ENCODE results near the gene SLC35G1. TPM values are rescaled to one million over a fixed set of nuclear protein-coding genes. Genes with fewer than 3 reads are reported as not detected.

The SLC35G1 gene
- total RNA-seq, 3 donors from 2014 or later = 2.9 to 7.0 (median 3.9) TPM

- H3K36me3 ChIP-seq = no peaks in the 10 kb centered on the region
- H3K4me3 ChIP-seq = no peak overlapping the region
- intact Hi-C loops (cut with DNase I; ENCODE audit: low total_unique reads) = no loop called here
- no peaks in the 10 kb centered on the region for H3K9me3 ChIP-seq
- no peak overlapping the region for H3K27ac ChIP-seq
- H3K27me3 ChIP-seq = no peaks in the 10 kb centered on the region
- no peaks in the 10 kb centered on the region for H3K4me1 ChIP-seq
- DNase-seq (ENCODE audit: low spot score in 2 of 2) = no peak
- TF ChIP-seq CTCF (IDR thresholded peaks at IDR 0.05) (no peak), POLR2AphosphoS5 (IDR thresholded peaks at IDR 0.05) (no peak), POLR2A (IDR thresholded peaks at IDR 0.05) (no peak)
Measured at GRCh38 chr10:93926613-93927012, 32.8 kb downstream of the SLC35G1 start.

GRCh38 chr10:93938140-93938539 lies 44.4 kb downstream of the SLC35G1 start:
- intact Hi-C loops (cut with DNase I; ENCODE audit: low total_unique reads) = no loop called here
- H3K4me3 ChIP-seq = no peak overlapping the region
- TF ChIP-seq CTCF (IDR thresholded peaks at IDR 0.05) (no peak), POLR2AphosphoS5 (IDR thresholded peaks at IDR 0.05) (no peak), POLR2A (IDR thresholded peaks at IDR 0.05) (no peak)
- DNase-seq (ENCODE audit: low spot score in 2 of 2) = no peak
- H3K27ac ChIP-seq = no peak overlapping the region
- no peaks in the 10 kb centered on the region for H3K4me1 ChIP-seq
- H3K9me3 ChIP-seq = no peaks in the 10 kb centered on the region
- H3K27me3 ChIP-seq = no peaks in the 10 kb centered on the region
- no peaks in the 10 kb centered on the region for H3K36me3 ChIP-seq

- TF ChIP-seq POLR2A (IDR thresholded peaks at IDR 0.05) = no peak
- Histone ChIP-seq H3K27me3 (no peaks in the 10 kb centered on the region), H3K9me3 (no peaks in the 10 kb centered on the region), H3K36me3 (no peaks in the 10 kb centered on the region), H3K4me1 (no peaks in the 10 kb centered on the region), H3K4me3 (no peak overlapping the region), H3K27ac (no peak overlapping the region)
- DNase-seq (ENCODE audit: low spot score in 2 of 2) = no peak
- intact Hi-C loops (cut with DNase I; ENCODE audit: low total_unique reads) = no loop called here
Measured at GRCh38 chr10:93940881-93941280, 47.1 kb downstream of the SLC35G1 start.

- intact Hi-C loops (cut with DNase I; ENCODE audit: low total_unique reads) = no loop called here
- Histone ChIP-seq H3K27ac (no peak overlapping the region), H3K4me1 (no peaks in the 10 kb centered on the region), H3K36me3 (no peaks in the 10 kb centered on the region), H3K27me3 (no peaks in the 10 kb centered on the region), H3K9me3 (no peaks in the 10 kb centered on the region), H3K4me3 (no peak overlapping the region)
- TF ChIP-seq CTCF (IDR thresholded peaks at IDR 0.05) (no peak), POLR2AphosphoS5 (IDR thresholded peaks at IDR 0.05) (no peak), POLR2A (IDR thresholded peaks at IDR 0.05) (no peak)
- no peak for DNase-seq (ENCODE audit: low spot score in 2 of 2)
Measured at GRCh38 chr10:93941606-93942005, 47.8 kb downstream of the SLC35G1 start.

GRCh38 chr10:93945819-93946218 lies 52.0 kb downstream of the SLC35G1 start:
- H3K4me3 ChIP-seq = no peak overlapping the region
- no peak overlapping the region for H3K27ac ChIP-seq
- H3K27me3 ChIP-seq = no peaks in the 10 kb centered on the region
- DNase-seq (ENCODE audit: low spot score in 2 of 2) = no peak
- TF ChIP-seq CTCF (IDR thresholded peaks at IDR 0.05) (no peak), POLR2A (IDR thresholded peaks at IDR 0.05) (no peak), POLR2AphosphoS5 (IDR thresholded peaks at IDR 0.05) (no peak)
- intact Hi-C loops (cut with DNase I; ENCODE audit: low total_unique reads) = no loop called here
- no peaks in the 10 kb centered on the region for H3K36me3 ChIP-seq
- no peaks in the 10 kb centered on the region for H3K4me1 ChIP-seq
- H3K9me3 ChIP-seq = no peaks in the 10 kb centered on the region

GRCh38 chr10:93947055-93947454 lies 53.3 kb downstream of the SLC35G1 start:
- DNase-seq (ENCODE audit: low spot score in 2 of 2) = no peak
- H3K27me3 ChIP-seq = no peaks in the 10 kb centered on the region
- no peak overlapping the region for H3K4me3 ChIP-seq
- no peaks in the 10 kb centered on the region for H3K36me3 ChIP-seq
- H3K9me3 ChIP-seq = no peaks in the 10 kb centered on the region
- H3K27ac ChIP-seq = no peak overlapping the region
- H3K4me1 ChIP-seq = no peaks in the 10 kb centered on the region
- no peak for TF ChIP-seq CTCF (IDR thresholded peaks at IDR 0.05)
- TF ChIP-seq POLR2AphosphoS5 (IDR thresholded peaks at IDR 0.05) = no peak
- no peak for TF ChIP-seq POLR2A (IDR thresholded peaks at IDR 0.05)
- intact Hi-C loops (cut with DNase I; ENCODE audit: low total_unique reads) = no loop called here
